RPMI7951 (cell line): ENCODE measurements around the gene SDCCAG8. TPM values are rescaled to one million over a fixed set of nuclear protein-coding genes. Genes with fewer than 3 reads are reported as not detected.
"Not testable (repeated sequence)": the region's sequence is repeated elsewhere in the genome, so short reads cannot be mapped to it uniquely, and the experiment has no call there.

Experiments
- DNase-seq: peaks from one replicate; pipeline ENCODE4 v3.0.0-alpha.2; 2012; ENCODE audit warnings: low read depth
- total RNA-seq: library from RNA; depleted of rRNA; stranded (reverse); fragments of >200 nt; shearing (Covaris generic); gene quantifications from 2 replicates; pipeline ENCODE4 v1.2.3, GENCODE V29; 2014

Gene SDCCAG8
- total RNA-seq, 1 experiment from 2014 or later, result 16.6 TPM

DNA sequence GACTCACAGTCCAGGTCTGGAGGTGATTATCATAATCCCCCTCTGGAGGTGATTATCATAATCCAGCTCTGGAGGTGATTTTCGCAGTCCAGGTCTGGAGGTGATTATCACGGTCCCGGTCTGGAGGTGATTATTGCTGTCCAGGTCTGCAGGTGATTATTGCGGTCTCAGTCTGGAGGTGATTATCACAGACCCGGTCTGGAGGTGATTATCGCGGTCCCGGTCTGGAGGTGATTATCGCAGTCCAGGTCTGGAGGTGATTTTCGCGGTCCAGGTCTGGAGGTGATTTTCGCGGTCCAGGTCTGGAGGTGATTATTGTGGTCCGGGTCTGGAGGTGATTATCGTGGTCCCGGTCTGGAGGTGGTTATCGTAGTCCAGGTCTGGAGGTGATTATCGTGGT lies 76.6 kb downstream of the SDCCAG8 start:
- no peak for DNase-seq

DNA sequence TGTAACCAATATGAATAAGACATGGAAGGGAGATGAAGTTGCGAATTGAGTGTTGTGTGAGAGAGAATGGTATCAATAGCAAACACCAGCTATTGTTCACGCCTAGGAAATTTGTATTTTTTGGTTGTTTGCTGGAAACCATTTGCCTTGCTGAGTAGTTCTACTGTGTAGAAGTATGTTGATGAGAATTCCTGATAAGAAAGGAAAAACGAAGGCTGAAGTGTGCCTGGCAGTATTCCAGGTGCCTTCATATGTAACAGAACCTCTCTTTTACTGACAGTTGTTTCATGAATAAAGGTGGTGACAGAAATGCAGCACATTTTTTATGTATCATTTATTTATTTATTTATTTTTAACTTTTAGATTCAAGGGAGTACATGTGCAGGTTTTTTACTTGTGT lies 79.5 kb downstream of the SDCCAG8 start:
- DNase-seq, result no peak

DNA sequence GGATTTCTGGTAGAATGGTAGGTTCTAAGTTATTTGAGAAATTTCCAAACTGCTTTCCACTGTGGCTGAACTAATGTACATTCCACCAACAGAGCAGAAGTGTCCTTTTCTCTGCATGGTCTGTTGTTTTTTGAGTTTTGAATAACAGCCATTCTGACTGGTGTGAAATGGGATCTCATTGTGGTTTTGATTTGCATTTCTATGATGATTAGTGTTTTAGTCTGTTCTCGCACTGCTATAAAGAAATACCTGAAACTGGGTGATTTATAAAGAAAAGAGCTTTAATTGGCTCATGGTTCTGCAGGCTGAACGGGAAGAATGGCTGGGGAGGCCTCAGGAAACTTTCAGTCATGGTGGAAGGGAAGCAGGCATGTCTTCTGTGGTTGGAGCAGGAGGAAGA lies 80.3 kb downstream of the SDCCAG8 start:
- DNase-seq, result no peak

DNA sequence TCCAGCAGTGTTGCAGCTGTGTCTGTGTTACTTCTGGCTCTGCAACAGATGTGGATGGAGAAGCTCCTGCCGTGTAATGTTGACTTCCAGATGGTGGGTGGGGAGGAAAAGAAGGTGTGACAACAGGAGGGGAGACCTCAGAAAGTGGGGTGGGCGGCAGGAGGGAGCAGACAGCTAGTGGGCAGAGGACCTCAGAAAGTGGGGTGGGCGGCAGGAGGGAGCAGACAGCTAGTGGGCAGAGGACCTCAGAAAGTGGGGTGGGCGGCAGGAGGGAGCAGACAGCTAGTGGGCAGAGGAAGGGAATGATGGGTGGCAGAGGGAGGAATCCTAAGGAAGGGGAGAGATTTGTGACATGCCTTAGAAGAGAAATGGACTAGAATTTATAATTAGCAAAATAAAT lies 83.0 kb downstream of the SDCCAG8 start:
- DNase-seq, result not testable (repeated sequence)

DNA sequence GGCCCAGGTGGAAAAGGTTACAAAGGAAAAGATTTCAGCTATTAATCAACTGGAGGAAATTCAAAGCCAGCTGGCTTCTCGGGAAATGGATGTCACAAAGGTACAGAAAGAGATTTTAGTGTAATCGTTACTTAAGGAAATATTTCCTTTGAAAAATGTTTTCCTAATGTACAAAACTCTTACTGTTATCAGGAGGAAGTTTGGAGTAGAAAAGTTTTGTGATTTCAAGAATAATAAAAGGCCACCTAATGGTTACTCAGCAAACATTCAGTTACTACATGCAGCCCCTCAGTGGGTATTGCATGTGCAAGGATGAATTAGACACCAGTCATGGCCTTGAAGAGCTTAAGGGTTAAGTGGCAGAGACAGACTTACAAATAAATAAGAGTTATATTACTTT lies 85.2 kb downstream of the SDCCAG8 start:
- DNase-seq, result no peak

DNA sequence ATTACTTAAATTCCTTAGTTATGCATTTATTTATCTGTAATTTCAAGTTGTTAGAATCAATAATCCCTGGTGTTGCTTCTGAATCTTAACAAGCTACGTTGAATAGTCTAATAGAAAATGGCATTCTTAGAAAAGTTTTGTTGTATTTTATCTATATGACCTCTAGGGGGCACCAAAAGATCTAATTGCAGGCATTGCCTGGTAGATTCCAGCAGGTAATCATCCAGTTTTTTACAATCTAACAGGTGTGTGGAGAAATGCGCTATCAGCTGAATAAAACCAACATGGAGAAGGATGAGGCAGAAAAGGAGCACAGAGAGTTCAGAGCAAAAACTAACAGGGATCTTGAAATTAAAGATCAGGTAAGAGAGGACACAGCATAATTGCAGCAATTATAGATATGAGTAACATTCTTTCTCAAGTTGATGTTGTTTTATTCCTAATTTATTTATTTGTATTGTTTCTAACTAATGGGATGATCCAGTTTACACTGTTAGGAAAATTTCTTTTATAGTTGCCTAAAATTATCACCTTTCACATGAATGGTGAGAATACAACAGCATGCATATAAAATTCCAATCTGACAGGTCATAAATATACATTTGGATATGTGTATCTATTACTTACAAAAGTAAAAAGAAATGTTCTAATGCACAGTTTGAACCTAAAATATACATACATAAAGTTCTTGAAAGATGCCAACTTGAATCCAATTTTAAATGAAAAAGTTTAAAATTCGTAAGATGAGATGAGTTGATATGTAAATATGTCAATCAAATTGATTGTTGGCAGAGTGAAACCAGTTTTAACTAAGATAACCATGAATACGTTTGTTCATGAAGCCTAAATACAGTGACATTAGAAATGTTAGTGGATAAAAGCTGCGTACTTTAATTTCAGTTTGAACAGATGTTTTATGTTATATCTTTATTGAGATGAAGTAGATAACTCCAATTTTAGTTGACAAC lies 88.4 kb downstream of the SDCCAG8 start:
- peak; percentile 27 for DNase-seq

DNA sequence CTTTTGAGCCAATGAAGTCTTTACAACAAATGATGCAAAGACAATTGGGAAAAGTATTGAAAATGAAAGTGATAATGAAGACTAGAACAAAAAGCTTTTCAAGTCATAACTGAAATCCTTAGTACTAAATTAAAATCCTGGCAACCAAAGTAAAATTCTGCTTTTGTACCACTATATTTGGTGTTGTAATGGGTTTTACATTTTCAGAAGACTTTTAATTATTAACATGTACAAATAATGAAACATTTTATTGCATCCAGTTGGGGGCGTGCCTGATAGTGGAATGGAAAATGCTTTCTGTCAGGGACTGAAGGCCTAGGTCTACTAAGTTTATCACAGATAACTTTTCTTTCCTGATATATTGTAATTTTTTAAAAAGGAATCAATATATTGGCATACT lies 89.4 kb downstream of the SDCCAG8 start:
- DNase-seq, result no peak

DNA sequence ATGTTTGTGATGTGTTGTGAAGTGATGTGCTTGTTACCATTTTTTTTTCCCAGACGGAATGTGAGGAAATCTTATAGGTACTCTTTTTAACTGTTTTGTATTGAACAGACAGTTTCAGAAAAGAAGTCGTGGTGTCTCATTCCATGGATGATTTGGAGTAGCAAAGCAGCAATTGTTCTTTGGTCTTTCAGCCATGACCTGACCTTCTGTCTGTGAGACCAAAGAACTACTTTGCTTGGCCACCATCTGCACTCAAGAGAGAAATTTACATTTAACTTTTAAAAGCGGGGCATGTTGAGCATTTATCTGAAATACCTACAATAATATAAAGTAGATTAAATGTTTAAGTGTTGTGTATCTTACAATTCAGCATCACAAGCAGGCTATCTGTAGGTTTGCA lies 90.2 kb downstream of the SDCCAG8 start:
- no peak for DNase-seq

DNA sequence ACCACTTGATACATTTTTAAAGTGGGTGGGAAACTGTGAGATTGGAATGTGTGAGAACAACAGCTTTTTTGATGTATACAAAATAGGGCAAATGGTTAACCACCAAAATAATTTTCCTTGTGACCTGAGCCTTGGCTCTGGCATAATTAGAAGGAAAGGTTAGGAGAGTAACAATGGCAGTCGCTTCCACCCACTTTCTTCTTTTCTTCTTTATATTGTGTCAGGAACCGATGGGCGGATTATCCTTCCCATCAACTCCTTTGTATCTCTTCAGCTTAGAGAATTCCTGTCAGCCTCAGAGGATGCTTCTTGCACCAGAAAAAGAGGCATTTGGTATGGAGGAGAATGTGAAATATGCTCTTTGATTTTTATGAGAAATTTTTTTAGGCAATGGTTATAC lies 90.6 kb downstream of the SDCCAG8 start:
- DNase-seq, result no peak

DNA sequence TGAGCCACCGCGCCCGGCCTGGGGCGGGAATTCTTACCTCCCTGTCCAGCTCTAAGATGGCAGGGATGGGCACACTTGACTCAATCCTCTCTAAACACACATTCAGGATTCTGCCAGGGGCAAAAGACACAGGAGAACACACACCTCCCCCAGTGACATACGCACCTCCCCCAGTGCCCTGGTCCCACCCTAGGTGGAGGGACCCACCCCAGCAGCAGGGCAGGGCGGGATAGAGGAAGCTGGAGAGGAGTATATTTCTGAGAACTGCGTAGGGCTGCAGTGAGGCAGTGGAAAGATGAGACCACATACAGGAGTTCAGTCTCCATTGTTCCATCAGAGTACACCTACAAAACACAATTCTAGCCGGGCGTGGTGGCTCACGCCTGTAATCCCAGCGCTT lies 92.5 kb downstream of the SDCCAG8 start:
- no peak for DNase-seq

DNA sequence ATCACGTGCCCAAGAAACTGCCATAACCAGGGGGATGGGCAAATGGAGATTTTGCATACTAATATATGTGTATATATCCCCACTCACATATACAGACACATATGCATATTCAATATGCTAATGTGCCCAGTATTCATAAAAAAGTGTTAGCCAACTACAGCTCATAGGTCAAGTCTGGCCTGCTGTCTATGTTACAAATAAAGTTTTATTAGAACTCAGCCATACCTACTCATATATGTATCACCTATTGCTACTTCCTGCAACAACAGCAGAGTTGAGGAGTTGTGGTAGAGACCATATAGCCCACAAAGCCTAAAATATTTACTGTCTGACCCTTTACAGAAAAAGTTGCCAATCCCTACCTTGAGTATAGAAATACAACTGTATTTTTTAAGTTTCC lies 93.3 kb downstream of the SDCCAG8 start:
- no peak for DNase-seq

DNA sequence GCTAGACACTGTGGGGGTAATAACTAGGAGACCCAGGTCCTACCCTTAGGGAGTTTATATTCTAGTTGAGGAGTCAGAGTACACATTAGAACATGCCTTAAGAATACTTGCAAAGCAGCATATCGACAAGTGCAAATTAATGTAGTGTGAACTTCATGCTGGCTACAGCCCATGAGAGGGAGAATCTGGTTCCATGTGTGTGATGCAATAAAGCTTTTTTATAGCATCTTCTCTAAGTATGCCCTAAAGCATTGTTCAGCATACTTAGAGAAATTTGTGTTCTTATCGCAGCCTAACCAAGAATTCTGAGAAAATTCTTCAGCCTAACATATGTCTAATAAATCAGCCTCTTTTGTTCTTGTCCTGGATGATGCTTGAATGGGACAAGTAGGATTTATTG lies 95.5 kb downstream of the SDCCAG8 start:
- DNase-seq, result no peak

DNA sequence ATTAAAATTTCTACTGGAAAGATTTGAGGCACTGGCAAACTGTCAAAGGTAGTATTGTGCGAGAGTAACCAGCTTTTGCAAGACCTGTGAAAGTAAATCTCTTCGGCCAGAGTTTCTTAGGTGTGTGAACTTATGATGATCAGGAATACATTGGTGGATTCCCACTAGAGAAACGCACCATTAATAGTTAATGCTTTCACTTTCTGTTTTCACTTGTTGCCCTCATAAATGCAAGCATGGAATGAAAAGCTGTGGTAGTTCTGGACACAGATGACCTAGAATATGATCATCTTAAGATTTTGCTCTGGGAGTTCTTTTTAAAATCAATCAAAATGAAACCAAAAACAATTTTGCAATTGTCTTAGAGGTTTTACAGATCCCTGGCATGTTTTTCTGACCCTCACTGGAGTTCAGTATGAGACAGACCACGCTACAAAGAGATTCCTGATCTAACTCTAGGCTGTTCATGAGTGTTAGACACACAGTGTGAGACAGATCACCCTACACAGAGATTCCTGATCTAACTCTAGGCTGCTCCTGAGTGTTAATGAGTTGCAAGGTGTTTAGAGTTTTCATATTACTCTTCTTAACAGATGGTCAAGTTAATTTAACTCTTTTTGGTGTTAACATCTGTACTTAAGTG lies 98.8 kb downstream of the SDCCAG8 start:
- DNase-seq, result peak; percentile 49

DNA sequence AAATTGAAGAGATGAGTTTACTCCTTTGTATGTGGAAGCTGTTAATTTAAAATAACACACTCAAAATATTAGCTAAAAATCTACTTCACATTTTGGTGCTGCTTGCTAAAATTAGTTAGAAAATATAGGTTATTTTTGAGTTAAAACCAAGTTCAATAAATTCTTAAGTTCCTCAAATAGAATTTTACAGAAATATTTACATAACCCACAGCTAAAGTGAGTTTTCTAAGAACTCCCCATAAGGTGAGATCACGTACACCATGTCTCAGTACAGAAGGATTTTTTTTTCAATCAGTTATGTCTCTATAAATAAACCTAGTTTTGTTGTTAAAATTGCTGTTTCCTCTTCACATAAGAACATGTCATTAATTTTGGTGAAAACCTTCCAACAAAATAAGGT lies 108.0 kb downstream of the SDCCAG8 start:
- DNase-seq, result no peak

DNA sequence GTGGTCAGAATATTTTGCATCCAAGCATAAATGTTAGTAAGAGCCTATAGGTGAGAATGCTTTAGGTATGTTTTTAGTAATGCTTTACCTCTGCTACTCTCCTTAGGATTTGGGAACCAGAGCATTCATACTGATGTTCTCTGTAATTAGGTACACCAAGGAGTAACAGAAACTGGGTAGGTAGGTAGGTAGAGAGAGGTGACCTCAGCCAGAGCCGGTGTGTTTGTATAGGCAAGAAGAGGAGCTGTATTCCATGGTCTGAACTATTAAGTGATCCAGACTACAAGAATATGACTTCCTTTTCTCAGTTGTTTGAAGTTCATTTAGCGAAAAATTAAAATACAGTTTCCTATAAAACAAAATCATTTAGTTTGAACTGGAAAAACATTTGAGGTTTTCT lies 108.5 kb downstream of the SDCCAG8 start:
- DNase-seq, result no peak

DNA sequence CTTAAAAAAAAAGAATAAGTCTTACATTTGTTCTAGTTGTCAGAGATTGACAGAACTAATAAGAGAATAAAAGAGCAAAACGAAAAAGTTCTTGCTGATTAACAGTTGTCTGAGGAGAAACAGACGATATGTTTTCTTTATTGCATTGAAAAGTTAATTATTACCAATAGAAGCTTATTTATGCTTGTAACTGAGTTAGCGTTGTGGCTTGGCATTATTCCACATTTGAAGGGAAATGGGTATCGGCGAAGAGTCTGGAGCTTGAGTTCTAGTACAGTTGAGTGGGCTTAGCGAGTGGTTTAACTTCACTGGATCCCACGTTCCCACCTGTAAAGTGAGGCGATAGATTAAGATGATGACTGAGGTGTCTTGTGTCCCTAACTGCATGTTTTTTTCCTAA lies 109.0 kb downstream of the SDCCAG8 start:
- no peak for DNase-seq

DNA sequence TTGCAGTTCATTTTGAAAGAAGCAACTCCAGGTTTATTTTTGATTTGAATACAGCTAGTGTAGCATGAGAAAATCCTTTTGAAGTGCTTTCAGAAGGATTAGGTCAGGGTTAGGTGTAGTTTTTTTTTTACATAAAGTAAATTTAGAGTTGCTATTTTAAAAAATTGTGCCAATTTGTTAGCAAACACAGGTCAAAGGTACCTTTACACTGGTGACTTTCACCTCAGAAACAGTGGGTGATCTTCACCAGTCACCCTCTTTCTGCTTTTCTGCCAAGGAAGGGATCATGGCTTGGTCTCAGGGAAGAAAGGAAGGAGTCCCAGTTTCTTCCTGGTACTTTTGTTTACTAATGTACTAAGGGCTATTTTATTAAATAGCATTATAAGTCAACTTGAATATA lies 111.5 kb downstream of the SDCCAG8 start:
- DNase-seq, result no peak

DNA sequence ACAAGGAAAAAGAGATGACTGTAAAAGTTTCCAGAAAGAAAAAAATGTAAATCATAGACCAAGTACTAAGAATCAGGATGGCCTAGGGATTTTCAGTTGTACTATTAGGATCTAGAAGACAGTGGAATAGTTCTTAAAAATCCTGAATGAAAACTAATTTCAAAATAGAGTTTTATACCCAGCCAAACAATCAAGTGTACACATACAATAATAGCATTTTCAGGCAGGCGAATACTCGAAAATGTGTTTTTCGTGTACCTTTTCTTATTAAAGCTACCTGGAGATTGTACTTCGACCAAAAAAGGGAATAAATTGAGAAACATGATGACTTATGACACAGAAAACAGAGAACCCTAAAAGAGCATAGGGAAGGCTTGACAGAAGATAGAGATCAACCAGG lies 118.6 kb downstream of the SDCCAG8 start:
- DNase-seq, result no peak

DNA sequence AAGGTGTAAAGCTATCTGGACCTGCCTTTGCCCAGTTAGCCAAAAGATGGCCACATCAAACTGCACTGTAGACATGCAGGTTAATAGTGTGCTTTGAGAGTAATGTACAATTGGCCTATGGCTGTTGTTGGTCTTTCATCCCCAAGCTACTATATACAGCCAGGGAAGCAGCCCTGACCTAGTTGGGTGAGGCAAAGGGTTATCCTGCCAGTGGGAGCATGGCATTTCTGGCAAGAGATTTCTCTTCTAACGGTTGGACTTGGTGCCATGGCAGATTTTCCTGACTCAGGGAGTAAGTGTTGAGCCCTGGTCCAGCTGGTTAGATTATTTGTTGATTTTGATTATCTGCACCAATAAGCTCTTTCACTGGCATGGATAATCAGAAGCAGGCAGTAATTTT lies 119.8 kb downstream of the SDCCAG8 start:
- DNase-seq, result no peak

DNA sequence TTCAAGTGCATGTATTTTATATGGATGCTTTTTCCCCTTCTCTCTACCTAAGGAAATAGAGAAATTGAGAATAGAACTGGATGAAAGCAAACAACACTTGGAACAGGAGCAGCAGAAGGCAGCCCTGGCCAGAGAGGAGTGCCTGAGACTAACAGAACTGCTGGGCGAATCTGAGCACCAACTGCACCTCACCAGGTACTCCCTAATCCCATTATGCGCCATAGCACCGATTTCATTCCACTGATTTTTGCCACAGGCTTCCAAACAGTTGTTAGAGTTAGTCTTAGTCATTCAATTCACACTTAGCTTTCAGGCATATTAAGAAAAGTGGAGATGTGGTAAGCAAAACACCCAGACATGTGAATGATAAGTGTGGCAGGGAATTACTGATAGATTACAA lies 122.8 kb downstream of the SDCCAG8 start:
- no peak for DNase-seq

DNA sequence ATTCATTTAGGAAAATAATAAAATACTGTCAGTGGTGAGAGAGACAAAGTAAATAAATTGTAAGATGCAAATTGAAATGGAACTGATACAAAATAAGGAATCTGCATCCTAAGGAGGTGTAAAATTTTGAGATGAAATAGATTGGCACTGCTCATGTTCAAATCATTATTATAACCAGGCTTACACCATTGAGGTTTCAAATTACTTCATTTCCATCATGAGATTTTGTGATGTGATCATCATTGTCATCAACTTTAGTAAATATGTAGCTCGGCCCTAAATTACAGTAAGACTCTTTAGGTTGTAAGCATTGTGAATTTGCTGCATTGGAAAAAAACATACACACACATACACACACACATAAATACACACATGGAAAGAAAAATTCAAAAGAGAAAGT lies 123.4 kb downstream of the SDCCAG8 start:
- no peak for DNase-seq

DNA sequence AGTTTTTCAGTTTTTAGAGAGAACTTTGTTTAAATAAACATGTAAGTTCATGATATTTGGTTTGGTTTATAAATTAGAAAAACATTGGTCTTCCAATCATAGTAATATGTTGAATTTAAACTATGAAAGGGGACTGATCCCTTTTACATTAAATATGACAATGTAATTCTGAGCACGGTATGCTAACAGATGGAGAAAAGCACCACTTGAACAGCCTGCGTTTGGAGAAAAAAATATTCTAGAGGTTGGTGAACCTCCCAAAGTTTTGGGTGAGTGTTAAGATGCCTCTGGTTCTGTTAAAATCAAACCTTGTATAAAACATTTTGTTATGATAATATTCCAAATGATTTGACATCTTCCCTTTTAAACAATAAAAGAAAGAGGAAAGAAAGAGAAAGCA lies 123.9 kb downstream of the SDCCAG8 start:
- no peak for DNase-seq

DNA sequence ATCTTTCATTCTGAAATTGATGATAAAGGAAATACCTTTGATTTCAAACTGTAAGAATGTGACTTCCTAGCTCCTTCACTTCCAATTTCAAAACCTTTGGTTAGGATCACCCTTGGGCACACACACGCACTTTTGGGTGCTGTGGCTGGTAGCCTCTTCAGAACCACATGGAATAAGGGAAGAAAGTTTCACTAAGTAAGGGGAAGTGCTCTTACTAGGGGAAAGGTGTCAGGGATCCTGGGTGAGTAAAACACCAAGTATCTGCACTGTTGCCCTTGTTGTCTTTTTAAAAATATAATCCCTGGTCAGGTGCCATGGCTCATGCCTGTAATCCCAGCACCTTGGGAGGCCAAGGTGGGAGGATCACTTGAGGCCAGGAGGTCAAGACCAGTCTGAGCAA lies 132.4 kb downstream of the SDCCAG8 start:
- DNase-seq, result no peak
